Coronary artery (tissue), 2 donors: ENCODE results near the gene PITPNC1.

Experiments
- DNase-seq: peaks from one replicate; pipeline ENCODE4 v3.0.0-alpha.2; 2017; ENCODE audit warnings: low spot score
- H3K27ac ChIP-seq, 2 donors: fragments of 200-600 bp; sonication (generic); one replicate each; pipeline ENCODE4 v1.5.1; 2016 to 2019
- H3K4me3 ChIP-seq: fragments of 200-600 bp; sonication (generic); 2 replicates; pipeline ENCODE4 v1.5.1; 2016; ENCODE audit warnings: mild to moderate bottlenecking, moderate library complexity
- CTCF ChIP-seq: fragments of 200-600 bp; sonication (generic); IDR thresholded peaks from one replicate; pipeline ENCODE4 v1.5.1; 2019; ENCODE audit warnings: antibody characterized with exemption

Gene PITPNC1

GRCh38 chr17:67619555-67619954, 242.5 kb downstream of the PITPNC1 start:
- Histone ChIP-seq H3K4me3 (no peak overlapping the region), H3K27ac (no peak overlapping the region)
- DNase-seq: no peak
- TF ChIP-seq CTCF: no peak

- Histone ChIP-seq H3K4me3 (no peak overlapping the region), H3K27ac (no peak overlapping the region)
- no peak for DNase-seq
- no peak for TF ChIP-seq CTCF
Measured at GRCh38 chr17:67620088-67620487, 243.0 kb downstream of the PITPNC1 start.

- no peak for DNase-seq
- H3K27ac ChIP-seq: no peak overlapping the region
- no peak for TF ChIP-seq CTCF
- no peak overlapping the region for H3K4me3 ChIP-seq
Measured at GRCh38 chr17:67620636-67621035, 243.6 kb downstream of the PITPNC1 start.

- Histone ChIP-seq H3K27ac (no peak overlapping the region), H3K4me3 (no peak overlapping the region)
- no peak for TF ChIP-seq CTCF
- DNase-seq: no peak
Measured at GRCh38 chr17:67623767-67624166, 246.7 kb downstream of the PITPNC1 start.

GRCh38 chr17:67624886-67625656, 248.0 kb downstream of the PITPNC1 start:
- TF ChIP-seq CTCF: no peak
- Histone ChIP-seq H3K27ac (no peak overlapping the region), H3K4me3 (no peak overlapping the region)
- DNase-seq: no peak

GRCh38 chr17:67625971-67626370, 248.9 kb downstream of the PITPNC1 start:
- no peak overlapping the region for H3K27ac ChIP-seq
- H3K4me3 ChIP-seq: no peak overlapping the region
- no peak for DNase-seq
- TF ChIP-seq CTCF: no peak

GRCh38 chr17:67628580-67629013, 251.5 kb downstream of the PITPNC1 start:
- no peak overlapping the region for H3K4me3 ChIP-seq
- DNase-seq: no peak

More at GRCh38 chr17:67628580-67629013, 251.5 kb downstream of the PITPNC1 start:
- no peak for TF ChIP-seq CTCF
- no peak overlapping the region for H3K27ac ChIP-seq
